GM12878 (cell line): ENCODE results near the gene PLEKHG2. TPM values are rescaled to one million over a fixed set of nuclear protein-coding genes. Genes with fewer than 3 reads are reported as not detected.

Experiments
- EGR1 ChIP-seq, 2 experiments: IDR thresholded peaks; 1 replicate in 1 of 2; 2 replicates in 1 of 2; pipeline ENCODE4 v1.6.1; 2011 to 2012; ENCODE audit warnings: low read depth in 2 of 2, low read length in 2 of 2, borderline replicate concordance in 1 of 2, mild to moderate bottlenecking in 1 of 2, moderate library complexity in 1 of 2
- HDAC6 ChIP-seq: fragments of 200-600 bp; sonication (generic); IDR thresholded peaks from one replicate; pipeline ENCODE4 v1.8.0; 2017; ENCODE audit warnings: antibody characterized with exemption; ENCODE audit not compliant: unreplicated experiment
- IKZF1 ChIP-seq: fragments of 450-650 bp; conservative IDR thresholded peaks from 2 replicates; pipeline ENCODE4 v1.6.1; 2017; ENCODE audit warnings: antibody characterized with exemption, mild to moderate bottlenecking
- MEF2B ChIP-seq: fragments of 450-650 bp; IDR thresholded peaks from 2 replicates; pipeline ENCODE4 v1.6.1; 2018; ENCODE audit warnings: mild to moderate bottlenecking, moderate library complexity; ENCODE audit not compliant: partially characterized antibody, poor library complexity, severe bottlenecking
- MYB ChIP-seq: fragments of 150-350 bp; IDR thresholded peaks from 2 replicates; pipeline ENCODE4 v1.6.1; 2014; ENCODE audit warnings: mild to moderate bottlenecking, low read depth, low read length, borderline replicate concordance
- MYC ChIP-seq: IDR thresholded peaks from 2 replicates; pipeline ENCODE4 v1.6.1; 2011; ENCODE audit warnings: mild to moderate bottlenecking, low read length, moderate library complexity, inconsistent platforms; ENCODE audit not compliant: insufficient read depth, insufficient replicate concordance, insufficient read length, severe bottlenecking
- NR2C2 ChIP-seq: IDR thresholded peaks from 2 replicates; pipeline ENCODE4 v1.6.1; 2011; ENCODE audit warnings: borderline replicate concordance, low read depth; ENCODE audit not compliant: control insufficient read depth, insufficient read length
- PML ChIP-seq: IDR thresholded peaks from 2 replicates; pipeline ENCODE4 v1.6.1; 2012; ENCODE audit warnings: low read length, inconsistent platforms
- POLR2AphosphoS2 ChIP-seq: IDR thresholded peaks from 2 replicates; pipeline ENCODE4 v1.6.1; 2011; ENCODE audit warnings: low read depth, mild to moderate bottlenecking, low read length, improper control_type of control experiment, moderate library complexity
- RCOR1 ChIP-seq: conservative IDR thresholded peaks from 2 replicates; pipeline ENCODE4 v1.6.1; 2012; ENCODE audit warnings: low read depth, low read length, improper control_type of control experiment
- TARDBP ChIP-seq: IDR thresholded peaks from 2 replicates; pipeline ENCODE4 v1.6.1; 2016; ENCODE audit warnings: borderline replicate concordance
- WRNIP1 ChIP-seq: IDR thresholded peaks from 2 replicates; pipeline ENCODE4 v1.6.1; 2011; ENCODE audit warnings: low read depth, low read length, improper control_type of control experiment, borderline replicate concordance
- polyA plus RNA-seq, 11 experiments: library from polyadenylated mRNA; depleted of rRNA in 4 of 11; unstranded in 6 of 11; stranded (reverse) in 5 of 11; fragments of >200 nt; fragmentation: Nextera tagmentation in 4 of 11; fragmentation: Illumina TruSeq in 1 of 11; extraction: Ambion mirVana in 4 of 11; extraction: Trizol in 1 of 11; gene quantifications; 1 replicate in 1 of 11; 2 replicates in 10 of 11; pipeline versions ENCODE4 v1.2.1 to v1.2.3, GENCODE V29; 2011 to 2016; ENCODE audit warnings: inconsistent platforms in 2 of 11, missing spikeins in 2 of 11, low read depth in 1 of 11
- total RNA-seq, 4 experiments: library from RNA; depleted of rRNA in 3 of 4; stranded (reverse); fragments of >200 nt in 3 of 4; fragmentation: Illumina TruSeq in 1 of 4; extraction: Trizol in 1 of 4; gene quantifications; 2 replicates each; pipeline versions ENCODE4 v1.2.1 to v1.2.3, GENCODE V29; 2013 to 2021
- TF ChIP-seq, protein P1 (sequence below): fragments of 450-650 bp; IDR thresholded peaks from 2 replicates; pipeline ENCODE4 v1.6.1; 2014; ENCODE audit warnings: mild to moderate bottlenecking

PLEKHG2 gene
- total and polyA plus RNA-seq, 10 of the 15 experiments (the other 5 are each of a cell fraction or from before 2014, with no cell fraction given): 3.0 to 62.5 (median 17.2) TPM

DNA sequence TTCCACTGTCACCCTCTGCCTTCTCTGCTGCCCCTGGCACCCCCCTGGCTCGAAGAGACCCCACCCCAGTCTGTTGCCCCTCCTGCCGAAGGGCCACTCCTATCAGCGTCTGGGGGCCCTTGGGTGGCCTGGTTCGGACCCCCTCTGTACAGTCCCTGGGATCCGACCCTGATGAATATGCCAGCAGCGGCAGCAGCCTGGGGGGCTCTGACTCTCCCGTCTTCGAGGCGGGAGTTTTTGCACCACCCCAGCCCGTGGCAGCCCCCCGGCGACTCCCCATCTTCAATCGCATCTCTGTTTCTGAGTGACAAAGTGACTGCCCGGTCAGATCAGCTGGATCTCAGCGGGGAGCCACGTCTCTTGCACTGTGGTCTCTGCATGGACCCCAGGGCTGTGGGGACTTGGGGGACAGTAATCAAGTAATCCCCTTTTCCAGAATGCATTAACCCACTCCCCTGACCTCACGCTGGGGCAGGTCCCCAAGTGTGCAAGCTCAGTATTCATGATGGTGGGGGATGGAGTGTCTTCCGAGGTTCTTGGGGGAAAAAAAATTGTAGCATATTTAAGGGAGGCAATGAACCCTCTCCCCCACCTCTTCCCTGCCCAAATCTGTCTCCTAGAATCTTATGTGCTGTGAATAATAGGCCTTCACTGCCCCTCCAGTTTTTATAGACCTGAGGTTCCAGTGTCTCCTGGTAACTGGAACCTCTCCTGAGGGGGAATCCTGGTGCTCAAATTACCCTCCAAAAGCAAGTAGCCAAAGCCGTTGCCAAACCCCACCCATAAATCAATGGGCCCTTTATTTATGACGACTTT, 3.9 kb upstream of the PLEKHG2 start (continued):
- TF ChIP-seq WRNIP1 (no peak), POLR2AphosphoS2 (peak; percentile 84), TARDBP (no peak), PML (no peak), MYB (no peak), IKZF1 (no peak), EGR1 (IDR thresholded peaks at IDR 0.05; ENCODE audit: borderline replicate concordance in 1 of 2, low read depth in 2 of 2, low read length in 2 of 2) (no peak), NR2C2 (no peak), MEF2B (no peak), MYC (no peak), RCOR1 (no peak), HDAC6 (peak; percentile 83)
- TF ChIP-seq, protein P1, sequence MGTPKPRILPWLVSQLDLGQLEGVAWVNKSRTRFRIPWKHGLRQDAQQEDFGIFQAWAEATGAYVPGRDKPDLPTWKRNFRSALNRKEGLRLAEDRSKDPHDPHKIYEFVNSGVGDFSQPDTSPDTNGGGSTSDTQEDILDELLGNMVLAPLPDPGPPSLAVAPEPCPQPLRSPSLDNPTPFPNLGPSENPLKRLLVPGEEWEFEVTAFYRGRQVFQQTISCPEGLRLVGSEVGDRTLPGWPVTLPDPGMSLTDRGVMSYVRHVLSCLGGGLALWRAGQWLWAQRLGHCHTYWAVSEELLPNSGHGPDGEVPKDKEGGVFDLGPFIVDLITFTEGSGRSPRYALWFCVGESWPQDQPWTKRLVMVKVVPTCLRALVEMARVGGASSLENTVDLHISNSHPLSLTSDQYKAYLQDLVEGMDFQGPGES: no peak
